BJ (cell line): Measurements from ENCODE around the gene MDM2. TPM values are rescaled to one million over a fixed set of nuclear protein-coding genes. Genes with fewer than 3 reads are reported as not detected.

Experiments used
- CTCF ChIA-PET: fragments of 350-600 bp; formaldehyde crosslinking; extraction: SDS; loops from one replicate; lab custom pipeline; 2021; ENCODE audit warnings: antibody characterized with exemption, inconsistent platforms; lab: Yijun Ruan, JAX
- POLR2A ChIA-PET: fragments of 300-600 bp; sonication (Branson Sonifier 250); formaldehyde crosslinking; extraction: SDS; loops from one replicate; lab custom pipeline; 2021; ENCODE audit warnings: antibody characterized with exemption; lab: Charles Lee
- DNase-seq: peaks from one replicate; pipeline ENCODE4 v3.0.0-alpha.2; 2011; ENCODE audit warnings: low read depth
- H3K27me3 ChIP-seq: 2 replicates; pipeline ENCODE4 v1.6.0; 2011; ENCODE audit warnings: low read length; ENCODE audit not compliant: control insufficient read depth, insufficient read depth
- H3K36me3 ChIP-seq: 2 replicates; pipeline ENCODE4 v1.5.1; 2011; ENCODE audit warnings: low read length; ENCODE audit not compliant: control insufficient read depth, insufficient read depth
- H3K4me3 ChIP-seq: 2 replicates; pipeline ENCODE4 v1.5.1; 2011; ENCODE audit warnings: low read depth, mild to moderate bottlenecking, control low read depth, low read length
- polyA plus RNA-seq: library from polyadenylated mRNA; depleted of rRNA; stranded (reverse); fragments of >200 nt; gene quantifications from 2 replicates; pipeline ENCODE4 v1.2.3, GENCODE V29; 2011
- TF ChIP-seq, protein P1 (sequence below): IDR thresholded peaks from 2 replicates; pipeline ENCODE4 v1.5.1; 2011; ENCODE audit warnings: low read depth, mild to moderate bottlenecking, control low read depth, inconsistent platforms, low read length, moderate library complexity; ENCODE audit not compliant: insufficient read depth

Gene MDM2
- polyA plus RNA-seq, 1 experiment = 15.1 TPM

- no peaks in the 10 kb centered on the region for H3K36me3 ChIP-seq
- DNase-seq = no peak
- H3K27me3 ChIP-seq = no peaks in the 10 kb centered on the region
- TF ChIP-seq, protein P1, sequence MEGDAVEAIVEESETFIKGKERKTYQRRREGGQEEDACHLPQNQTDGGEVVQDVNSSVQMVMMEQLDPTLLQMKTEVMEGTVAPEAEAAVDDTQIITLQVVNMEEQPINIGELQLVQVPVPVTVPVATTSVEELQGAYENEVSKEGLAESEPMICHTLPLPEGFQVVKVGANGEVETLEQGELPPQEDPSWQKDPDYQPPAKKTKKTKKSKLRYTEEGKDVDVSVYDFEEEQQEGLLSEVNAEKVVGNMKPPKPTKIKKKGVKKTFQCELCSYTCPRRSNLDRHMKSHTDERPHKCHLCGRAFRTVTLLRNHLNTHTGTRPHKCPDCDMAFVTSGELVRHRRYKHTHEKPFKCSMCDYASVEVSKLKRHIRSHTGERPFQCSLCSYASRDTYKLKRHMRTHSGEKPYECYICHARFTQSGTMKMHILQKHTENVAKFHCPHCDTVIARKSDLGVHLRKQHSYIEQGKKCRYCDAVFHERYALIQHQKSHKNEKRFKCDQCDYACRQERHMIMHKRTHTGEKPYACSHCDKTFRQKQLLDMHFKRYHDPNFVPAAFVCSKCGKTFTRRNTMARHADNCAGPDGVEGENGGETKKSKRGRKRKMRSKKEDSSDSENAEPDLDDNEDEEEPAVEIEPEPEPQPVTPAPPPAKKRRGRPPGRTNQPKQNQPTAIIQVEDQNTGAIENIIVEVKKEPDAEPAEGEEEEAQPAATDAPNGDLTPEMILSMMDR = no peak
- no peak overlapping the region for H3K4me3 ChIP-seq
- CTCF ChIA-PET = interaction anchor here (0.6 to 0.8 kb wide), 2 partner anchors 9 to 327 kb away, joined by 3 read pairs; no protein-coding TSS in a partner anchor
- POLR2A ChIA-PET = no interaction called here
Observed at GRCh38 chr12:68851592-68852306, 43.8 kb downstream of the MDM2 start.

GRCh38 chr12:68853396-68854077, 45.6 kb downstream of the MDM2 start:
- Histone ChIP-seq H3K27me3 (no peaks in the 10 kb centered on the region), H3K36me3 (no peaks in the 10 kb centered on the region), H3K4me3 (no peak overlapping the region)
- no peak for DNase-seq
- ChIA-PET POLR2A (no interaction called here), CTCF (interaction anchor here (0.9 to 1.2 kb wide), 2 partner anchors 10 to 216 kb away, joined by 3 to 5 read pairs; no protein-coding TSS in a partner anchor)
- TF ChIP-seq, protein P1 = no peak

GRCh38 chr12:68854078-68854468, 46.1 kb downstream of the MDM2 start:
- POLR2A ChIA-PET = no interaction called here
- no peaks in the 10 kb centered on the region for H3K27me3 ChIP-seq
- TF ChIP-seq, protein P1 = no peak
- H3K4me3 ChIP-seq = no peak overlapping the region
- CTCF ChIA-PET = interaction anchor here (0.9 to 1.2 kb wide), 2 partner anchors 9 to 216 kb away, joined by 3 to 5 read pairs; no protein-coding TSS in a partner anchor
- no peaks in the 10 kb centered on the region for H3K36me3 ChIP-seq
- no peak for DNase-seq

DNA sequence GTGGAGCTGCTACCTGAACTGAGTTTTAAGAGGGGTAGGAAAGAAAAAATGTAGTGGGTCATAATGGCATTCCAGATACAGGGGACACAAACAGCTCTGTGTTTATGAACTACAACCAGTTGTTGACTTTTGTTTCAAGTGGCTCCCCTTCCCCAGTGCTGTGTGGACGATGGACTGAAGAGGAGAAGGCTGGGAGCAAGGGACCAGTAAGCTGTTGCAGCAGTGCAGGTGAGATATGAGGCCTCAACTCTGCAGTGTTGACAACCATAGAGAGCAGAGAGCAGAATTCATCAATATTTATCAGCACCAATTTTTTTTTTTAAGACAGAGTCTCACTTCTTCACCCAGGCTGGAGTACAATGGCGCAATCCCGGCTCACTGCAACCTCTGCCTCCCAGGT, 46.6 kb downstream of the MDM2 start:
- ChIA-PET POLR2A (no interaction called here), CTCF (interaction anchor here (0.6 to 1.2 kb wide), 3 partner anchors 9 to 215 kb away, joined by 3 to 5 read pairs (median 3); no protein-coding TSS in a partner anchor)
- no peaks in the 10 kb centered on the region for H3K36me3 ChIP-seq
- H3K27me3 ChIP-seq = no peaks in the 10 kb centered on the region
- no peak for DNase-seq
- no peak overlapping the region for H3K4me3 ChIP-seq
- TF ChIP-seq, protein P1 = no peak

DNA sequence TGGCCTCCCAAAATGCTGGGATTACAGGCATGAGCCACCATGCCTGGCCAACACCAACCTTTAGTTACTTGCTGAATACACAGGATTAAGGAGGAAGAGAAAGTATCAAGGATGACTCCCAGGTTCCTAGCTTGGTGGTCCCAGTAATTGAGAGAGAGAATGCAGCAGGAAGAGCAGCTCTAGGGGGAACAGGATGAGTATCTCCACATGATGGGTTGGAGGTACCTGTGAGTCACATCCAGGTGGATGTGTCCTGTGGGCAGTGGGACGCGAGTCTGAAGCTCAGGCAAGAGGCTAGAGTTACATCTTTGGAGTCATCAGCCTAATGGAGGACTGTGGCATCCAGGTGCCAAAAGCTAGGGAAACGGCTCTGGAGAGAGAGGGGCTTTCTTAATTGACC, 47.1 kb downstream of the MDM2 start:
- TF ChIP-seq, protein P1 = no peak
- Histone ChIP-seq H3K4me3 (no peak overlapping the region), H3K36me3 (no peaks in the 10 kb centered on the region), H3K27me3 (no peaks in the 10 kb centered on the region)
- ChIA-PET POLR2A (no interaction called here), CTCF (interaction anchor here (0.6 kb wide), 1 partner anchor 213 kb away, joined by 3 read pairs; no protein-coding TSS in a partner anchor)
- DNase-seq = no peak
